ENCODE measurements around the gene ADGRE1.

DNA sequence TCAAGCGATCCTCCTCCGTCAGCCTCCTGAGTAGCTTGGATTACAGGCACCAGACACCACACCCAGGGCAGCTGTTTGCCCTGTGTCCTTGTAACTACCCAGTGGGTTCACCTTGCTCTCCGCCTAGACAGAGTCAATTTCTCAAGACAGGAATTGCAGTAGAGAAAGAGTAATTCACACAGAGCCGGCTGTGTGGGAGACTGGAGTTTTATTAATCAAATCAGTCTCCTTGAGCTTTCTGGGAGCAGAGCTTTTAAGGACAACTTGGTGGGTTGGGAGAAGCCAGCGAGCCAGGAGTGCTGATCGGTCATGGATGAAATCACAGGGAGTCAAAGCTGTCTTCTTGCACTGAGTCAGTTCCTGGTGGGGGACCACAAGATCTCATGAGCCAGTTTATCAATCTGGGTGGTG lies 20.6 kb upstream of the ADGRE1 start:
- TF ChIP-seq, protein P1, sequence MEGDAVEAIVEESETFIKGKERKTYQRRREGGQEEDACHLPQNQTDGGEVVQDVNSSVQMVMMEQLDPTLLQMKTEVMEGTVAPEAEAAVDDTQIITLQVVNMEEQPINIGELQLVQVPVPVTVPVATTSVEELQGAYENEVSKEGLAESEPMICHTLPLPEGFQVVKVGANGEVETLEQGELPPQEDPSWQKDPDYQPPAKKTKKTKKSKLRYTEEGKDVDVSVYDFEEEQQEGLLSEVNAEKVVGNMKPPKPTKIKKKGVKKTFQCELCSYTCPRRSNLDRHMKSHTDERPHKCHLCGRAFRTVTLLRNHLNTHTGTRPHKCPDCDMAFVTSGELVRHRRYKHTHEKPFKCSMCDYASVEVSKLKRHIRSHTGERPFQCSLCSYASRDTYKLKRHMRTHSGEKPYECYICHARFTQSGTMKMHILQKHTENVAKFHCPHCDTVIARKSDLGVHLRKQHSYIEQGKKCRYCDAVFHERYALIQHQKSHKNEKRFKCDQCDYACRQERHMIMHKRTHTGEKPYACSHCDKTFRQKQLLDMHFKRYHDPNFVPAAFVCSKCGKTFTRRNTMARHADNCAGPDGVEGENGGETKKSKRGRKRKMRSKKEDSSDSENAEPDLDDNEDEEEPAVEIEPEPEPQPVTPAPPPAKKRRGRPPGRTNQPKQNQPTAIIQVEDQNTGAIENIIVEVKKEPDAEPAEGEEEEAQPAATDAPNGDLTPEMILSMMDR (conservative IDR thresholded peaks at IDR 0.05; ENCODE audit: low read depth, low read length): no peak
- TF ChIP-seq RFX5 (IDR thresholded peaks at IDR 0.05; ENCODE audit: low read depth, low read length) (no peak), POLR2A (IDR thresholded peaks at IDR 0.05; ENCODE audit: low read depth, low read length) (no peak), NFE2L2 (IDR thresholded peaks at IDR 0.05; ENCODE audit: low read depth, low read length) (no peak), USF2 (IDR thresholded peaks at IDR 0.05; ENCODE audit: low read depth, low read length) (no peak), RAD21 (IDR thresholded peaks at IDR 0.05; ENCODE audit: low read length) (no peak), SMC3 (IDR thresholded peaks at IDR 0.05; ENCODE audit: low read depth, low read length) (no peak), RCOR1 (IDR thresholded peaks at IDR 0.05; ENCODE audit: insufficient replicate concordance, low read length) (no peak), MXI1 (IDR thresholded peaks at IDR 0.05; ENCODE audit: borderline replicate concordance, low read depth, low read length) (no peak)
